Sigmoid colon (tissue), 4 donors: Measurements from ENCODE around the gene CYSLTR2.

ENCODE experiments used
- EP300 ChIP-seq, 4 donors: sonication (generic); formaldehyde crosslinking; IDR thresholded peaks; one replicate each; pipeline ENCODE4 v1.6.1; 2017; ENCODE audit warnings: antibody characterized with exemption in 4 of 4
- POLR2A ChIP-seq, 2 donors: fragments of 450-650 bp; IDR thresholded peaks; one replicate each; pipeline ENCODE4 v1.6.1; 2016; ENCODE audit warnings: antibody characterized with exemption in 2 of 2, mild to moderate bottlenecking in 2 of 2, moderate library complexity in 2 of 2
- POLR2AphosphoS5 ChIP-seq, 4 donors: sonication (generic); formaldehyde crosslinking; IDR thresholded peaks; one replicate each; pipeline ENCODE4 v1.6.1; 2017; ENCODE audit warnings: antibody characterized with exemption in 4 of 4
- TF ChIP-seq, protein P1 (sequence below), 4 experiments: fragments of 450-650 bp in 3 of 4; fragments of 200-600 bp in 1 of 4; IDR thresholded peaks; one replicate each; pipeline ENCODE4 v1.5.1; 2016 to 2019; ENCODE audit warnings: antibody characterized with exemption in 4 of 4, mild to moderate bottlenecking in 3 of 4, moderate library complexity in 2 of 4

DNA sequence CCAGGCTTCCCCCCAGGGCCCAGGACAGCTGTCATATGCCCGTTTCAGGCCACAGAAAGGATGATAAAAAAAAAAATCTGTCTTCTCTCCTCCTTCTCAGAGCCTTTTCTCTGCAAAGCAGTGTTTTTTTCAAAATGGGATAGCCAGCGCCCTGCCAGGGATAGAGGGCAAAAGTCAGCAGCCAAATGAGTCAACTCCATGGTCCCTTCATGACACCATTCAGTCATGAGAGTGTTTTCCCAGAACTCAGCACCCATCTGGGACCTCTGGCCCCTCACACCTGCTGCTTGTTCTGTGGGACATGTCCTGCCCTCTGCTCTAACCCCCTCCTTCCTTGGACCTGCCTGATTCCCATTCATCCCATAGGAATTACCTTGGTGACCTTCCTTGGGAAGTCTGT, 95.0 kb downstream of the CYSLTR2 start:
- TF ChIP-seq POLR2A (IDR thresholded peaks at IDR 0.05) (no peak), EP300 (IDR thresholded peaks at IDR 0.05) (no peak), POLR2AphosphoS5 (IDR thresholded peaks at IDR 0.05) (no peak)
- TF ChIP-seq, protein P1, sequence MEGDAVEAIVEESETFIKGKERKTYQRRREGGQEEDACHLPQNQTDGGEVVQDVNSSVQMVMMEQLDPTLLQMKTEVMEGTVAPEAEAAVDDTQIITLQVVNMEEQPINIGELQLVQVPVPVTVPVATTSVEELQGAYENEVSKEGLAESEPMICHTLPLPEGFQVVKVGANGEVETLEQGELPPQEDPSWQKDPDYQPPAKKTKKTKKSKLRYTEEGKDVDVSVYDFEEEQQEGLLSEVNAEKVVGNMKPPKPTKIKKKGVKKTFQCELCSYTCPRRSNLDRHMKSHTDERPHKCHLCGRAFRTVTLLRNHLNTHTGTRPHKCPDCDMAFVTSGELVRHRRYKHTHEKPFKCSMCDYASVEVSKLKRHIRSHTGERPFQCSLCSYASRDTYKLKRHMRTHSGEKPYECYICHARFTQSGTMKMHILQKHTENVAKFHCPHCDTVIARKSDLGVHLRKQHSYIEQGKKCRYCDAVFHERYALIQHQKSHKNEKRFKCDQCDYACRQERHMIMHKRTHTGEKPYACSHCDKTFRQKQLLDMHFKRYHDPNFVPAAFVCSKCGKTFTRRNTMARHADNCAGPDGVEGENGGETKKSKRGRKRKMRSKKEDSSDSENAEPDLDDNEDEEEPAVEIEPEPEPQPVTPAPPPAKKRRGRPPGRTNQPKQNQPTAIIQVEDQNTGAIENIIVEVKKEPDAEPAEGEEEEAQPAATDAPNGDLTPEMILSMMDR (IDR thresholded peaks at IDR 0.05): no peak
